DOHH2 (cell line): ENCODE measurements around the gene ZNF385B.
"Not testable (repeated sequence)": the region's sequence is repeated elsewhere in the genome, so short reads cannot be mapped to it uniquely, and the experiment has no call there.

Experiments used
- H3F3A ChIP-seq: fragments of 200-600 bp; sonication (generic), shearing (Covaris generic); 2 replicates; pipeline ENCODE4 v1.6.0; 2016; ENCODE audit warnings: antibody characterized with exemption, mild to moderate bottlenecking; ENCODE audit not compliant: control insufficient read depth, insufficient read depth
- H3K27ac ChIP-seq: fragments of 200-600 bp; sonication (generic); 2 replicates; pipeline ENCODE4 v1.5.1; 2014; ENCODE audit warnings: low read depth, mild to moderate bottlenecking, low read length, moderate library complexity
- H3K27me3 ChIP-seq: fragments of 200-600 bp; sonication (generic); 2 replicates; pipeline ENCODE4 v1.6.1; 2014; ENCODE audit warnings: mild to moderate bottlenecking, low read length, mixed read lengths; ENCODE audit not compliant: control insufficient read depth
- H3K36me3 ChIP-seq: fragments of 200-600 bp; sonication (generic); 2 replicates; pipeline ENCODE4 v1.6.1; 2014; ENCODE audit warnings: mild to moderate bottlenecking, low read length, moderate library complexity, mixed read lengths; ENCODE audit not compliant: control insufficient read depth
- H3K4me1 ChIP-seq: fragments of 200-600 bp; sonication (generic); 2 replicates; pipeline ENCODE4 v1.6.1; 2014; ENCODE audit warnings: mild to moderate bottlenecking, low read length, mixed read lengths; ENCODE audit not compliant: control insufficient read depth
- H3K4me2 ChIP-seq: fragments of 200-600 bp; sonication (generic); 2 replicates; pipeline ENCODE4 v1.6.0; 2014; ENCODE audit warnings: mild to moderate bottlenecking, low read length, moderate library complexity
- H3K4me3 ChIP-seq: fragments of 200-600 bp; sonication (generic); 2 replicates; pipeline ENCODE4 v1.5.1; 2014; ENCODE audit warnings: mild to moderate bottlenecking, low read length, mixed read lengths
- H3K79me2 ChIP-seq: fragments of 200-600 bp; sonication (generic); 2 replicates; pipeline ENCODE4 v1.6.1; 2014; ENCODE audit warnings: mild to moderate bottlenecking, low read length, mixed read lengths; ENCODE audit not compliant: control insufficient read depth
- H3K9me2 ChIP-seq: fragments of 200-600 bp; sonication (generic); replicated peaks from 2 replicates; pipeline ENCODE4 v1.6.1; 2014; ENCODE audit warnings: mild to moderate bottlenecking, low read length, mixed read lengths; ENCODE audit not compliant: control insufficient read depth
- H3K9me3 ChIP-seq: fragments of 200-600 bp; sonication (generic); 2 replicates; pipeline ENCODE4 v1.6.1; 2014; ENCODE audit warnings: antibody characterized with exemption, low read length, mixed read lengths; ENCODE audit not compliant: control insufficient read depth, insufficient read depth
- H4K20me1 ChIP-seq: fragments of 200-600 bp; sonication (generic); 2 replicates; pipeline ENCODE4 v1.6.0; 2014; ENCODE audit warnings: low read depth, mild to moderate bottlenecking, antibody characterized with exemption, low read length, moderate library complexity; ENCODE audit not compliant: control insufficient read depth, insufficient read depth
- EZH2phosphoT487 ChIP-seq: fragments of 200-600 bp; sonication (generic); IDR thresholded peaks from 2 replicates; pipeline ENCODE4 v1.6.1; 2017; ENCODE audit warnings: borderline replicate concordance, mild to moderate bottlenecking, antibody characterized with exemption, low read length, moderate library complexity, mixed read lengths
- TF ChIP-seq, protein P1 (sequence below): fragments of 200-600 bp; sonication (generic); IDR thresholded peaks from one replicate; pipeline ENCODE4 v1.5.1; 2014; ENCODE audit warnings: antibody characterized with exemption, mild to moderate bottlenecking, low read depth, low read length; ENCODE audit not compliant: poor library complexity, severe bottlenecking

Gene ZNF385B

DNA sequence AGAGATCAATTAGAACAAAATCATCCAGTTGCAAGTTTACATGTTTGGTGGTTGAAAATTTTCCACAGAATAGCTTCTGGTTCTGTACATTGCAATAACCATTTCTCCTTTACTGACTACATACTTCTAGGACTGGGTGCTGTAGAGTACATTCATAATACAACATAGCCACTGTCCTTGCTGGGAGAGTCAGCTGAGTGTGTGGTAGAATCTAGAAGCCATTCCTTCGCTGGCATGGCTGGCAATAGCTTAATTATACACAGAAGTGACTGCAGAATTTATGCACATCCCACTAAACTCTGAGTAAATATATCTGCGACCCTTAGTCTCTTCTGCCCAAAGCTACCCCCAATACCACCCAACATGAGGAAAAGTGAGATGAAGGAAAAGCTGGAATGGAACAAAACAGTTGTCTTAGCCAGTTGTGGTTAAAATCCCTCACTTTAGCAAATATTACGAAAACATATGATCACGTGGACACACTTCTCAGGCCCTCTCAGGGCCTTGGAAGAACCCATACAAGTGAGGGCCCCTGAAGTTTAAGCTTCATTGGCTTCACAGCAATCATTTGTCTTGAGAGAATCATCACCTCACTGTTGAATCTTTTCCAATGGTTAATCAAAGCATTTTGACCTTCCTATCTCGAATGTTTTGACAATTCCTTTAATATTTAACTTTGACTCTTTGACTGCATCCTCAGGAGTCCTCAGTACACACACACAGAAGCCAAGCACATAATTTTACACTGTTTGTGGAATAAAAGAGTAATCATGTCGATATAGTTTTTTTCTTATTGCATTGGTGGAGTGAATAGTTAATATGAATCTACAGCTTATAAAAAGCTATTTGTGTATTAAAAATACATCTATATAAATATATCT lies 225.1 kb downstream of the ZNF385B start:
- Histone ChIP-seq H3F3A (no peaks in the 10 kb centered on the region), H3K9me3 (no peaks in the 10 kb centered on the region), H3K4me3 (no peak overlapping the region), H3K27me3 (no peaks in the 10 kb centered on the region), H3K9me2 (no peaks in the 10 kb centered on the region), H4K20me1 (no peaks in the 10 kb centered on the region), H3K79me2 (no peaks in the 10 kb centered on the region), H3K36me3 (no peaks in the 10 kb centered on the region), H3K4me1 (no peaks in the 10 kb centered on the region), H3K27ac (no peak overlapping the region), H3K4me2 (no peak overlapping the region)
- TF ChIP-seq, protein P1, sequence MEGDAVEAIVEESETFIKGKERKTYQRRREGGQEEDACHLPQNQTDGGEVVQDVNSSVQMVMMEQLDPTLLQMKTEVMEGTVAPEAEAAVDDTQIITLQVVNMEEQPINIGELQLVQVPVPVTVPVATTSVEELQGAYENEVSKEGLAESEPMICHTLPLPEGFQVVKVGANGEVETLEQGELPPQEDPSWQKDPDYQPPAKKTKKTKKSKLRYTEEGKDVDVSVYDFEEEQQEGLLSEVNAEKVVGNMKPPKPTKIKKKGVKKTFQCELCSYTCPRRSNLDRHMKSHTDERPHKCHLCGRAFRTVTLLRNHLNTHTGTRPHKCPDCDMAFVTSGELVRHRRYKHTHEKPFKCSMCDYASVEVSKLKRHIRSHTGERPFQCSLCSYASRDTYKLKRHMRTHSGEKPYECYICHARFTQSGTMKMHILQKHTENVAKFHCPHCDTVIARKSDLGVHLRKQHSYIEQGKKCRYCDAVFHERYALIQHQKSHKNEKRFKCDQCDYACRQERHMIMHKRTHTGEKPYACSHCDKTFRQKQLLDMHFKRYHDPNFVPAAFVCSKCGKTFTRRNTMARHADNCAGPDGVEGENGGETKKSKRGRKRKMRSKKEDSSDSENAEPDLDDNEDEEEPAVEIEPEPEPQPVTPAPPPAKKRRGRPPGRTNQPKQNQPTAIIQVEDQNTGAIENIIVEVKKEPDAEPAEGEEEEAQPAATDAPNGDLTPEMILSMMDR, result no peak
- no peak for TF ChIP-seq EZH2phosphoT487

DNA sequence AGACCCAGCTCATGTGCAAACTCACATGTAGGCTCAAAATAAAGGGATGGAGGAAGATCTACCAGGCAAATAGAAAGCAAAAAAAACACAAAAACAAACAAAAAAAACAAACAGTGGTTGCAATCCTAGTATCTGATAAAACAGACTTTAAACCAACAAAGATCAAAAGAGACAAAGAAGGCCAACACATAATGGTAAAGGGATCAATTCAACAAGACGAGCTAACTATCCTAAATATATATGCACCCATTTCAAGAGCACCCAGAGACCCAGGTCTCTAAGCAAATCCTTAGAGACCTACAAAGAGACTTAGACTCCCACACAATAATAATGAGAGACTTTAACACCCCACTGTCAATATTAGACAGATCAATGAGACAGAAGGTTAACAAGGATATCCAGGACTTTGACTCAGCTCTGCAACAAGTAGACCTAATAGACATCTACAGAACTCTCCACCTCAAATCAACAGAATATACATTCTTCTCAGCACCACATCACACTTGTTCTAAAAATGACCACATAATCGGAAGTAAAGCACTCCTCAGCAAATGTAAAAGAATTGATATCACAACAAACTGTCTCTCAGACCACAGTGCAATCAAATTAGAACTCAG lies 229.5 kb downstream of the ZNF385B start:
- H3K27me3 ChIP-seq, H3F3A ChIP-seq, H3K9me3 ChIP-seq, H3K4me1 ChIP-seq, H3K9me2 ChIP-seq, H3K4me3 ChIP-seq, H4K20me1 ChIP-seq, H3K4me2 ChIP-seq, H3K79me2 ChIP-seq, H3K27ac ChIP-seq, H3K36me3 ChIP-seq: not testable (repeated sequence)

DNA sequence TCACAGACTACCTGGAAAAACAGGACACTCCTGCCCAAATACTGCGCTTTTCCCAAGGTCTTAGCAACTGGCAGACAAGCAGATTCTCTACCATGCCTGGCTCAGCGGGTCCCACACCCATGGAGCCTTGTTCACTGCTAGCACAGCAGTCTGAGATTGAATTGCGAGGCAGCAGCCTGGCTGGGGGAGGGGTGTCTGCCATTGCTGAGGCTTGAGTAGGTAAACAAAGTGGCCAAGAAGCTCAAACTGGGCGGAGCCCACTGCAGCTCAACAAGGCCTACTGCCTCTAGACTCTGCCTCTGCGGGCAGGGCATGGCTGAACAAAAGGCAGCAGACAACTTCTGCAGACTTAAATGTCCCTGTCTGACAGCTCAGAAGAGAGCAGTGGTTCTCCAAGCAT lies 231.6 kb downstream of the ZNF385B start:
- H3K4me1 ChIP-seq, H3K4me2 ChIP-seq, H3K27me3 ChIP-seq, H3K4me3 ChIP-seq, H3K36me3 ChIP-seq, H3K27ac ChIP-seq, H3K9me2 ChIP-seq, H3K9me3 ChIP-seq, H3F3A ChIP-seq, H4K20me1 ChIP-seq, H3K79me2 ChIP-seq: not testable (repeated sequence)

DNA sequence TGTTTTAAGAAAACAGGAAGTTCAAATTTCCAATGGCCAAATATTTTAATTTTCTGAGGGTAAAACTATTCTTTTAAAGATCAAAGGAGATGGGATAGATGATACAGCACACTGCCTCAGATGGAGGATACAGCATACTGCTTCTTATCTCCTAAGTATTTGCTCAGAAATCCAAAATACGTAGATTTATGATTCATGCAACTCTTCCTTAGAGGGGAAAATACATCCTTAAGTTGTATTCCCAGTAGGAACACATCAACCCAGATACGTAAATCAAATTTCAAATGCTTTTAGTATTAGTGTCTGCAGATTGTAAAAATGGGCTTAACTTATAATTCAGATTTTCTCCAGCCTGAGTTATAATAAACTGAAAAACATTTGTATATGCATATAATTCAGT lies 235.2 kb downstream of the ZNF385B start:
- H3F3A ChIP-seq, result no peaks in the 10 kb centered on the region
- no peaks in the 10 kb centered on the region for H3K36me3 ChIP-seq
- no peak overlapping the region for H3K4me3 ChIP-seq
- H3K4me2 ChIP-seq, result no peak overlapping the region
- H3K4me1 ChIP-seq, result no peaks in the 10 kb centered on the region
- no peak overlapping the region for H3K27ac ChIP-seq
- no peaks in the 10 kb centered on the region for H4K20me1 ChIP-seq
- no peaks in the 10 kb centered on the region for H3K9me3 ChIP-seq
- no peaks in the 10 kb centered on the region for H3K9me2 ChIP-seq
- TF ChIP-seq EZH2phosphoT487, result no peak
- TF ChIP-seq, protein P1, result no peak
- no peaks in the 10 kb centered on the region for H3K27me3 ChIP-seq
- H3K79me2 ChIP-seq, result no peaks in the 10 kb centered on the region
